ENCODE data around the gene ABLIM2. TPM values are rescaled to one million over a fixed set of nuclear protein-coding genes. Genes with fewer than 3 reads are reported as not detected.
A peak's percentile ranks its signal among the peaks of the same experiment; 100 is the strongest.

The ABLIM2 gene
- total and polyA plus RNA-seq, 2 of the 13 experiments (the other 11 are each of a cell fraction or from before 2014, with no cell fraction given) = 0.20 to 0.37 TPM

GRCh38 chr4:8158710-8159536, at the start of gene ABLIM2 (continued):
- TF ChIP-seq ZNF574 (CRISPR knock-in tag; IDR thresholded peaks at IDR 0.05) = peak; percentile 74
- TF ChIP-seq NR2C2 (CRISPR knock-in tag; IDR thresholded peaks at IDR 0.05; ENCODE audit: borderline replicate concordance) = peak; percentile 89
- no peak for TF ChIP-seq ZNF180 (CRISPR knock-in tag; IDR thresholded peaks at IDR 0.05; ENCODE audit: borderline replicate concordance, low read depth)
- no peak for TF ChIP-seq ZSCAN9 (CRISPR knock-in tag; IDR thresholded peaks at IDR 0.05; ENCODE audit: borderline replicate concordance)
- no peak for TF ChIP-seq ZBTB34 (CRISPR knock-in tag; IDR thresholded peaks at IDR 0.05)
- TF ChIP-seq MBD4 (IDR thresholded peaks at IDR 0.05; ENCODE audit: borderline replicate concordance, low read length) = no peak
- TF ChIP-seq ZNF709 (CRISPR knock-in tag; IDR thresholded peaks at IDR 0.05) = no peak
- no peak for TF ChIP-seq ZNF367 (CRISPR knock-in tag; IDR thresholded peaks at IDR 0.05; ENCODE audit: borderline replicate concordance)
- 0 out of 2 replicates have a peak, but pooled peaks have one; percentile 29 for TF ChIP-seq ZBTB25 (CRISPR knock-in tag; IDR thresholded peaks at IDR 0.05)
- no peak for TF ChIP-seq ZBTB43 (CRISPR knock-in tag; conservative IDR thresholded peaks at IDR 0.05)
- TF ChIP-seq ZNF280D (CRISPR knock-in tag; IDR thresholded peaks at IDR 0.05) = no peak
- no peak for TF ChIP-seq ZNF484 (CRISPR knock-in tag; IDR thresholded peaks at IDR 0.05; ENCODE audit: borderline replicate concordance, low read depth)
- no peak for TF ChIP-seq ZNF570 (CRISPR knock-in tag; IDR thresholded peaks at IDR 0.05; ENCODE audit: borderline replicate concordance)
- peak; percentile 41 for TF ChIP-seq ZNF781 (CRISPR knock-in tag; IDR thresholded peaks at IDR 0.05; ENCODE audit: borderline replicate concordance, not compliant biosample characterization)
- TF ChIP-seq BHLHE40 (IDR thresholded peaks at IDR 0.05; ENCODE audit: low read length) = 0 out of 2 replicates have a peak, but pooled peaks have one; percentile 5
- TF ChIP-seq TBX3 (IDR thresholded peaks at IDR 0.05; ENCODE audit: borderline replicate concordance) = no peak
- no peak for TF ChIP-seq SP2 (CRISPR knock-in tag; IDR thresholded peaks at IDR 0.05)
- no peak for TF ChIP-seq TMF1 (CRISPR knock-in tag; IDR thresholded peaks at IDR 0.05; ENCODE audit: low read depth)
- TF ChIP-seq ZNF567 (CRISPR knock-in tag; IDR thresholded peaks at IDR 0.05; ENCODE audit: borderline replicate concordance) = no peak

Data from HepG2 (cell line).